Liver (tissue), 3 donors: Measurements from ENCODE around the gene TAS2R41.

Source experiments
- EGR1 ChIP-seq, 2 donors: IDR thresholded peaks; 2 replicates each; pipeline ENCODE4 v1.6.1; 2016 to 2018; ENCODE audit warnings: antibody characterized with exemption in 2 of 2, low read depth in 2 of 2
- JUND ChIP-seq, 2 donors: IDR thresholded peaks; 2 replicates each; pipeline ENCODE4 v1.6.1; 2016; ENCODE audit warnings: antibody characterized with exemption in 2 of 2
- RAD21 ChIP-seq, 2 donors: IDR thresholded peaks; 2 replicates each; pipeline ENCODE4 v1.6.1; 2016; ENCODE audit warnings: antibody characterized with exemption in 2 of 2, mild to moderate bottlenecking in 2 of 2
- REST ChIP-seq: IDR thresholded peaks from 2 replicates; pipeline ENCODE4 v1.6.1; 2016; ENCODE audit warnings: antibody characterized with exemption, mild to moderate bottlenecking
- SP1 ChIP-seq: IDR thresholded peaks from 2 replicates; pipeline ENCODE4 v1.6.1; 2018; ENCODE audit warnings: antibody characterized with exemption, mild to moderate bottlenecking
- TAF1 ChIP-seq: conservative IDR thresholded peaks from 2 replicates; pipeline ENCODE4 v1.6.1; 2016; ENCODE audit warnings: antibody characterized with exemption, mild to moderate bottlenecking
- YY1 ChIP-seq: IDR thresholded peaks from 2 replicates; pipeline ENCODE4 v1.6.1; 2016; ENCODE audit warnings: antibody characterized with exemption, mild to moderate bottlenecking
- TF ChIP-seq, protein P1 (sequence below): IDR thresholded peaks from 2 replicates; pipeline ENCODE4 v1.6.1; 2016; ENCODE audit warnings: antibody characterized with exemption
- TF ChIP-seq, protein P2 (sequence below): IDR thresholded peaks from 2 replicates; pipeline ENCODE4 v1.6.1; 2016; ENCODE audit warnings: antibody characterized with exemption
- TF ChIP-seq, protein P3 (sequence below): fragments of 150-350 bp; IDR thresholded peaks from 2 replicates; pipeline ENCODE4 v1.5.1; 2017; ENCODE audit warnings: improper control_type of control experiment, low read depth, low read length; ENCODE audit not compliant: missing input control
- TF ChIP-seq, protein P4 (sequence below): IDR thresholded peaks from 2 replicates; pipeline ENCODE4 v1.6.1; 2016; ENCODE audit warnings: antibody characterized with exemption
- donor health status: healthy.
- donor health status: healthy.

GRCh38 chr7:143463556-143463955, 14.1 kb upstream of the TAS2R41 start:
- TF ChIP-seq, protein P1, sequence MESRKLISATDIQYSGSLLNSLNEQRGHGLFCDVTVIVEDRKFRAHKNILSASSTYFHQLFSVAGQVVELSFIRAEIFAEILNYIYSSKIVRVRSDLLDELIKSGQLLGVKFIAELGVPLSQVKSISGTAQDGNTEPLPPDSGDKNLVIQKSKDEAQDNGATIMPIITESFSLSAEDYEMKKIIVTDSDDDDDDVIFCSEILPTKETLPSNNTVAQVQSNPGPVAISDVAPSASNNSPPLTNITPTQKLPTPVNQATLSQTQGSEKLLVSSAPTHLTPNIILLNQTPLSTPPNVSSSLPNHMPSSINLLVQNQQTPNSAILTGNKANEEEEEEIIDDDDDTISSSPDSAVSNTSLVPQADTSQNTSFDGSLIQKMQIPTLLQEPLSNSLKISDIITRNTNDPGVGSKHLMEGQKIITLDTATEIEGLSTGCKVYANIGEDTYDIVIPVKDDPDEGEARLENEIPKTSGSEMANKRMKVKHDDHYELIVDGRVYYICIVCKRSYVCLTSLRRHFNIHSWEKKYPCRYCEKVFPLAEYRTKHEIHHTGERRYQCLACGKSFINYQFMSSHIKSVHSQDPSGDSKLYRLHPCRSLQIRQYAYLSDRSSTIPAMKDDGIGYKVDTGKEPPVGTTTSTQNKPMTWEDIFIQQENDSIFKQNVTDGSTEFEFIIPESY: no peak
- no peak for TF ChIP-seq REST
- TF ChIP-seq, protein P2, sequence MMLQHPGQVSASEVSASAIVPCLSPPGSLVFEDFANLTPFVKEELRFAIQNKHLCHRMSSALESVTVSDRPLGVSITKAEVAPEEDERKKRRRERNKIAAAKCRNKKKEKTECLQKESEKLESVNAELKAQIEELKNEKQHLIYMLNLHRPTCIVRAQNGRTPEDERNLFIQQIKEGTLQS: no peak
- TF ChIP-seq, protein P3, sequence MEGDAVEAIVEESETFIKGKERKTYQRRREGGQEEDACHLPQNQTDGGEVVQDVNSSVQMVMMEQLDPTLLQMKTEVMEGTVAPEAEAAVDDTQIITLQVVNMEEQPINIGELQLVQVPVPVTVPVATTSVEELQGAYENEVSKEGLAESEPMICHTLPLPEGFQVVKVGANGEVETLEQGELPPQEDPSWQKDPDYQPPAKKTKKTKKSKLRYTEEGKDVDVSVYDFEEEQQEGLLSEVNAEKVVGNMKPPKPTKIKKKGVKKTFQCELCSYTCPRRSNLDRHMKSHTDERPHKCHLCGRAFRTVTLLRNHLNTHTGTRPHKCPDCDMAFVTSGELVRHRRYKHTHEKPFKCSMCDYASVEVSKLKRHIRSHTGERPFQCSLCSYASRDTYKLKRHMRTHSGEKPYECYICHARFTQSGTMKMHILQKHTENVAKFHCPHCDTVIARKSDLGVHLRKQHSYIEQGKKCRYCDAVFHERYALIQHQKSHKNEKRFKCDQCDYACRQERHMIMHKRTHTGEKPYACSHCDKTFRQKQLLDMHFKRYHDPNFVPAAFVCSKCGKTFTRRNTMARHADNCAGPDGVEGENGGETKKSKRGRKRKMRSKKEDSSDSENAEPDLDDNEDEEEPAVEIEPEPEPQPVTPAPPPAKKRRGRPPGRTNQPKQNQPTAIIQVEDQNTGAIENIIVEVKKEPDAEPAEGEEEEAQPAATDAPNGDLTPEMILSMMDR: no peak
- TF ChIP-seq RAD21 (IDR thresholded peaks at IDR 0.05): no peak
- TF ChIP-seq YY1: no peak
- TF ChIP-seq, protein P4, sequence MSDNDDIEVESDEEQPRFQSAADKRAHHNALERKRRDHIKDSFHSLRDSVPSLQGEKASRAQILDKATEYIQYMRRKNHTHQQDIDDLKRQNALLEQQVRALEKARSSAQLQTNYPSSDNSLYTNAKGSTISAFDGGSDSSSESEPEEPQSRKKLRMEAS: no peak
- TF ChIP-seq JUND (IDR thresholded peaks at IDR 0.05): no peak
- no peak for TF ChIP-seq SP1
- no peak for TF ChIP-seq TAF1
- TF ChIP-seq EGR1 (IDR thresholded peaks at IDR 0.05; ENCODE audit: low read depth in 2 of 2): no peak
